BE2C (cell line): Measurements from ENCODE around the gene RFX8.

Experiments used
- DNase-seq: peaks from one replicate; pipeline ENCODE4 v3.0.0-alpha.2; 2020
- H3K27me3 ChIP-seq: fragments of 250-450 bp; sonication (Bioruptor Pico); 2 replicates; pipeline ENCODE4 v1.5.1; 2020; ENCODE audit warnings: mild to moderate bottlenecking
- H3K36me3 ChIP-seq: fragments of 250-450 bp; sonication (Bioruptor Pico); 2 replicates; pipeline ENCODE4 v1.5.1; 2020; ENCODE audit warnings: mild to moderate bottlenecking
- H3K4me1 ChIP-seq: fragments of 250-450 bp; sonication (Bioruptor Pico); 2 replicates; pipeline ENCODE4 v1.5.1; 2020
- H3K4me3 ChIP-seq: 2 replicates; pipeline ENCODE4 v1.5.1; 2011; ENCODE audit warnings: low read depth, low read length
- H3K9me3 ChIP-seq: fragments of 250-450 bp; sonication (Bioruptor Pico); 2 replicates; pipeline ENCODE4 v1.5.1; 2020
- CTCF ChIP-seq: IDR thresholded peaks from 2 replicates; pipeline ENCODE4 v1.5.1; 2012; ENCODE audit warnings: mild to moderate bottlenecking, low read depth, low read length

The RFX8 gene

GRCh38 chr2:101359410-101359954 lies 115.4 kb downstream of the RFX8 start:
- Histone ChIP-seq H3K4me3 (no peak overlapping the region), H3K27me3 (no peaks in the 10 kb centered on the region), H3K4me1 (no peaks in the 10 kb centered on the region), H3K36me3 (no peaks in the 10 kb centered on the region), H3K9me3 (no peaks in the 10 kb centered on the region)
- DNase-seq = no peak
- TF ChIP-seq CTCF = no peak

- Histone ChIP-seq H3K36me3 (no peaks in the 10 kb centered on the region), H3K27me3 (no peaks in the 10 kb centered on the region), H3K4me3 (no peak overlapping the region), H3K9me3 (no peaks in the 10 kb centered on the region), H3K4me1 (no peaks in the 10 kb centered on the region)
- DNase-seq = no peak
- no peak for TF ChIP-seq CTCF
Observed at GRCh38 chr2:101357376-101357775, 117.5 kb downstream of the RFX8 start.

DNA sequence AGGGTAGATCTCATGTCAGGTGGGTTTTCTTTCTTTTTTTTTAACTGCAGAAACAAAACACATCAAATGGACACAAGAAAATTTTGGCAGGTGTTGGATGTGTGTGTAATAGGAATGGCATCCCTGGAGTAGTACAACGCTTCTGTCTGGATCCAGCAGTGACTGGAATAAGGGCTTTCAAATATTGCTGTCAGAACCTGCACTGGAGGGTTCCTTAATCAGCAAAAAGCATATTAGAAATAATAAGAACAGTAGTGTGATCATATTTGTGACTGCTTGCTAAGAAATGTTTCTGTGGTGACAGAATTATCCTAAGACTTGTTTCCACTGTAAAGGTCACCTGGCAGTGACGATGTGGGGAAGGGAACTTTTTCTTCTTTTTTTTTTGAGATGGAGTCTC lies 118.4 kb downstream of the RFX8 start:
- no peaks in the 10 kb centered on the region for H3K27me3 ChIP-seq
- no peaks in the 10 kb centered on the region for H3K36me3 ChIP-seq
- no peak overlapping the region for H3K4me3 ChIP-seq
- TF ChIP-seq CTCF = no peak
- H3K9me3 ChIP-seq = no peaks in the 10 kb centered on the region
- no peak for DNase-seq
- H3K4me1 ChIP-seq = no peaks in the 10 kb centered on the region

DNA sequence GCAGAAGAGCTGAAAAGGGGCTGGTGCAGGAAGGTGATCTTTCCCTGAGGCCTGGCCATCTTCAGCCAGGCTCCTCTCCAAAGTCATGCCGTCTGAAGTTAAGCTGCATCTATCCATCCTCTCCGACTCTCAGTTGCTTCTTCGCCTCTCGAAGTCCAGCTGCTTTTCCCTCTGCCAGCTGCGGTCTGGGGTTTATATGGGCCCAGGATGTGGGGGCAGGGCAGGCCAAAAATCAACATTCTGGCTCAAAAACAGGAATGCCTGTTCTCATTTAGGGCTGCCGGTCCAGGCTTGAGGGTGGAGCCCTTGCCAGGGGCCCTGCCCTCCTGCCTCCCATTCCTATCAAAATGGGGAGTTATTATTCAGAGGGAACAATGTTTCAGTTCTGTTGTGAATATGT lies 118.9 kb downstream of the RFX8 start:
- DNase-seq = no peak
- Histone ChIP-seq H3K4me3 (no peak overlapping the region), H3K36me3 (no peaks in the 10 kb centered on the region), H3K9me3 (no peaks in the 10 kb centered on the region), H3K4me1 (no peaks in the 10 kb centered on the region), H3K27me3 (no peaks in the 10 kb centered on the region)
- TF ChIP-seq CTCF = no peak

GRCh38 chr2:101355401-101356054 lies 119.4 kb downstream of the RFX8 start:
- no peak for TF ChIP-seq CTCF
- no peaks in the 10 kb centered on the region for H3K27me3 ChIP-seq
- no peaks in the 10 kb centered on the region for H3K9me3 ChIP-seq
- H3K36me3 ChIP-seq = no peaks in the 10 kb centered on the region
- H3K4me3 ChIP-seq = no peak overlapping the region
- no peak for DNase-seq
- no peaks in the 10 kb centered on the region for H3K4me1 ChIP-seq
